ENCODE results near the gene KANK2.

KANK2 gene

DNA sequence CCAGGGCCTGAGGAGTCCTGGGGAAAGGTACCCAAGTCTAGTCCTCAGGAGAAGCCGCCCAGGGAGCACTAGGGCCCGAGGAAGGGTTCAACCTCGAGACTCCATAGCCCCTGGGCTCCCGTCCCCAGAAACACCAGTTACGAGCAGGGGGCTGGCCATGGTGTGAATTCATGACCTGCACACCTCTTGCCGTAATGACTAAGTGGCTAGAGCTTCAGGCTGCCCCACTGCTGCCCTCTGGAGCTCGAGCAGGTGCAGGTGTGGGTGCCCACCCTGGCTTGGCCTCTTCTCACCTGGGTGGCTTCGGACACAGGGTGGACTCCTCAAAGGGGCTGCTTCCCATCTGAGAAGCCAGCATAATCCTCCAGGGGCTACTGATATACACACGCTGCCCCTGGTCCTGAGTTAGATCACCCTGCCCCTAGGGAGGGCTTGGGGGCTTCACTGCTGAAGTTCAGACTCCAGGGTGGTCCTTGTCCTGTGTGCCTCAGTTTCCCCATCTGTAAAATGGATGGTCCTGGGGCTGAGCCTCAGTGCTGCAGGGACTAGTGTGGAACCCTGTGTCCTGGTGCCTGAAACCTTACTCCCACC lies 55.3 kb downstream of the KANK2 start:
- TF ChIP-seq FOXP2 (optimal IDR thresholded peaks at IDR 0.05; ENCODE audit: borderline replicate concordance, extremely low read depth, extremely low read length, insufficient read depth), result no peak
- TF ChIP-seq POLR2AphosphoS5 (IDR thresholded peaks at IDR 0.05; ENCODE audit: low read depth, low read length), result no peak

DNA sequence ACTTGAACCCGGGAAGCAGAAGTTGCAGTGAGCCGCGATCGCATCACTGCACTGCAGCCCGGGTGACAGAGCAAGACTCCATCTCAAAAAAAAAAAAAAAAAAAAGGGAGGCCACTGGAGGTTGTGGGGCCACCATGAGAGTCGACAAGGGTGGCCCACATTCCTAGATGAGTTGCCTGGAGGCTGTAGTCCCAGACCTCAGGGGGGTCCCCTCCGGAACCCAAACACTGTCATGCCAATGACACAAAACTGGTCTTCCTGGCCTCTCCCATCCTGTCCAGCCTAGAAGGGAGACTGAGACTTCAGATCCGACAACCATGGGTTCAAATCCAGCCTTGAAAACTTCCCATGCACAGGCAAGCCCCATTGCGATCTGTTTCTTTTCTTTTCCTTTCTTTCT lies 56.4 kb downstream of the KANK2 start:
- no peak for TF ChIP-seq POLR2AphosphoS5 (IDR thresholded peaks at IDR 0.05; ENCODE audit: low read depth, low read length)
- TF ChIP-seq TAF1 (IDR thresholded peaks at IDR 0.05; ENCODE audit: borderline replicate concordance, insufficient read depth, low read length), result no peak
- TF ChIP-seq, protein P1, sequence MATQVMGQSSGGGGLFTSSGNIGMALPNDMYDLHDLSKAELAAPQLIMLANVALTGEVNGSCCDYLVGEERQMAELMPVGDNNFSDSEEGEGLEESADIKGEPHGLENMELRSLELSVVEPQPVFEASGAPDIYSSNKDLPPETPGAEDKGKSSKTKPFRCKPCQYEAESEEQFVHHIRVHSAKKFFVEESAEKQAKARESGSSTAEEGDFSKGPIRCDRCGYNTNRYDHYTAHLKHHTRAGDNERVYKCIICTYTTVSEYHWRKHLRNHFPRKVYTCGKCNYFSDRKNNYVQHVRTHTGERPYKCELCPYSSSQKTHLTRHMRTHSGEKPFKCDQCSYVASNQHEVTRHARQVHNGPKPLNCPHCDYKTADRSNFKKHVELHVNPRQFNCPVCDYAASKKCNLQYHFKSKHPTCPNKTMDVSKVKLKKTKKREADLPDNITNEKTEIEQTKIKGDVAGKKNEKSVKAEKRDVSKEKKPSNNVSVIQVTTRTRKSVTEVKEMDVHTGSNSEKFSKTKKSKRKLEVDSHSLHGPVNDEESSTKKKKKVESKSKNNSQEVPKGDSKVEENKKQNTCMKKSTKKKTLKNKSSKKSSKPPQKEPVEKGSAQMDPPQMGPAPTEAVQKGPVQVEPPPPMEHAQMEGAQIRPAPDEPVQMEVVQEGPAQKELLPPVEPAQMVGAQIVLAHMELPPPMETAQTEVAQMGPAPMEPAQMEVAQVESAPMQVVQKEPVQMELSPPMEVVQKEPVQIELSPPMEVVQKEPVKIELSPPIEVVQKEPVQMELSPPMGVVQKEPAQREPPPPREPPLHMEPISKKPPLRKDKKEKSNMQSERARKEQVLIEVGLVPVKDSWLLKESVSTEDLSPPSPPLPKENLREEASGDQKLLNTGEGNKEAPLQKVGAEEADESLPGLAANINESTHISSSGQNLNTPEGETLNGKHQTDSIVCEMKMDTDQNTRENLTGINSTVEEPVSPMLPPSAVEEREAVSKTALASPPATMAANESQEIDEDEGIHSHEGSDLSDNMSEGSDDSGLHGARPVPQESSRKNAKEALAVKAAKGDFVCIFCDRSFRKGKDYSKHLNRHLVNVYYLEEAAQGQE (IDR thresholded peaks at IDR 0.05; ENCODE audit: insufficient read depth in 1 of 2, low read depth in 2 of 2, low read length in 2 of 2), result no peak
- no peak for TF ChIP-seq SIN3A (IDR thresholded peaks at IDR 0.05; ENCODE audit: borderline replicate concordance, insufficient read depth, low read length)
- no peak for TF ChIP-seq FOXP2 (optimal IDR thresholded peaks at IDR 0.05; ENCODE audit: borderline replicate concordance, extremely low read depth, extremely low read length, insufficient read depth)

DNA sequence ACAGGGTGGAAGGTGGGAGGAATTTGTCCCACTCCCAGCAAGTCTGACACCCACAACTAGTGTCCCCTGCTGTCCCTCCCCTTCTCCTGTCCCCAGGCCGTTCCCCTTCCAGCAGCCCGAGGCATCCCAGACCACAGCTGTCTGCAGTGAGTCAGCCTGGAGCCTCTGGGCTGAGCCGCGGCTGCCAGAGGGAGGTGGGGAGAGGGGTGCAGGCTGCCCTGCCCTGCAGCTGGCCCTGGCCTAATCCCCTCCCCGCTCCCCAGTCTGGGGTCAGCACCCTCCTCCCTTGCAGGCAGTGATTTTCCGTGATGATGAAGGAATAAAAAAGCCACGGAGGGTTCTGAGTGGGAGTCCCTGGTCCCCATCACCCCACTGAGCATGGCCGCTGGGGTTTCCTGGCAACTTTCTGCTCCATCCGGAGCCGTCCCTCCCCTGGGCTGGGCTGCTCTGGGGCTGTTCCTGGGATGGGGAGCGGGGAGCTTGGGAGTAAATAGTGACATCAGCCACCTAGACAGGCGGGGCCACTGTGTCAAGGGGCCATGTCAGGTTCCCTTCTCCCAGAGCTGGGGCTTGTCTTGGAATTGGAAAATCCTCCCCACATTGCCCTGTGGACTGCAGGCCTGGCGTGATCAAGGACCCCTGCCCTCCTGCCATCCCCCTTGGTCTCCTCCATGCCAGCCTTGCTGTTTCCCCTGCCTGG lies 58.6 kb downstream of the KANK2 start:
- TF ChIP-seq, protein P1 (IDR thresholded peaks at IDR 0.05; ENCODE audit: insufficient read depth in 1 of 2, low read depth in 2 of 2, low read length in 2 of 2), result no peak
- TF ChIP-seq FOXP2 (optimal IDR thresholded peaks at IDR 0.05; ENCODE audit: borderline replicate concordance, extremely low read depth, extremely low read length, insufficient read depth) (peak; percentile 8), POLR2AphosphoS5 (IDR thresholded peaks at IDR 0.05; ENCODE audit: low read depth, low read length) (peak; percentile 10; the same call in 1 of the 2 replicates)

DNA sequence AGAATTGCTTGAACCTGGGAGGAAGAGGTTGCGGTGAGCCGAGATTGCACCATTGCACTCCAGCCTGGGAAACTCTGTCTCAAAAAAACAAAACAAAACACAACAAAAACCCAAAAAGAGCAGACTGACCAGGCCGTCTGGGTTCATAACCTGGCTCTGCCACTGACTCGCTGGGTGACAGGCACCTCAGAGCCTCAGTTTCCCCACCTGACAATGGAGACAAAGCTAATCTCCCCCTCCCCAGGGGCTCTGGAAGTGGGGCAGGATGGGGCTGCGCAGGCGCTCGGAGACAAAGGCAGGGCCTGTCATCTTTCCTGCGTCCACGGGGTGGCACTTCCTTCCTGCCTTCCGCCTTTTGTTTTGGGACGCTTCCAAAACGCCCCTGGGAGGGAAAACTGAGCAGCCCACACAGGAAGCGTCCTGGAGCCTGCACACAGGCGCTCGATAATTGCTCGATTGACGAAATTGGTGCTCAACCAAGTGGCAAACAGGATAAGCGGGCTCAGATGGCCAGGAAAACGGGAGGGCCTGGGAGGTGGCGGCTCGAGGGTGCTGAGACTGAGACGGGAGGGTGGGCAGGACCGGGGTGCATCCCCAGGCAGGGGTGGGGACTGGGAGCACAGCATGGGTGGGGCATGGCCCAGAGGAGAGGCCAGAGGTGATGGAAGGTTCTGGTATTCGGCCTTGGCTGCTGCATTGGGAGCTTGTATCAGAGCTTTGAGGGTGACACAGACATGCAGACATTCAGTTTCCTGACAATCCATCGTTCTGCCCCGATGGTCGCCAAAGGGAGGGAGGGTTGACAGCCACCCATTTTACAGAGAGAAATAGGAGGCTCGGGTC lies 59.6 kb downstream of the KANK2 start:
- no peak; the same call in 1 of the 2 replicates for TF ChIP-seq SIN3A (IDR thresholded peaks at IDR 0.05; ENCODE audit: borderline replicate concordance, insufficient read depth, low read length)
- TF ChIP-seq, protein P1 (IDR thresholded peaks at IDR 0.05; ENCODE audit: insufficient read depth in 1 of 2, low read depth in 2 of 2, low read length in 2 of 2), result peak in 1 of 2 experiments; percentile 26; a peak in 1 of 4 replicates
- peak; percentile 80 for TF ChIP-seq FOXP2 (optimal IDR thresholded peaks at IDR 0.05; ENCODE audit: borderline replicate concordance, extremely low read depth, extremely low read length, insufficient read depth)
- peak; percentile 64 for TF ChIP-seq POLR2AphosphoS5 (IDR thresholded peaks at IDR 0.05; ENCODE audit: low read depth, low read length)

DNA sequence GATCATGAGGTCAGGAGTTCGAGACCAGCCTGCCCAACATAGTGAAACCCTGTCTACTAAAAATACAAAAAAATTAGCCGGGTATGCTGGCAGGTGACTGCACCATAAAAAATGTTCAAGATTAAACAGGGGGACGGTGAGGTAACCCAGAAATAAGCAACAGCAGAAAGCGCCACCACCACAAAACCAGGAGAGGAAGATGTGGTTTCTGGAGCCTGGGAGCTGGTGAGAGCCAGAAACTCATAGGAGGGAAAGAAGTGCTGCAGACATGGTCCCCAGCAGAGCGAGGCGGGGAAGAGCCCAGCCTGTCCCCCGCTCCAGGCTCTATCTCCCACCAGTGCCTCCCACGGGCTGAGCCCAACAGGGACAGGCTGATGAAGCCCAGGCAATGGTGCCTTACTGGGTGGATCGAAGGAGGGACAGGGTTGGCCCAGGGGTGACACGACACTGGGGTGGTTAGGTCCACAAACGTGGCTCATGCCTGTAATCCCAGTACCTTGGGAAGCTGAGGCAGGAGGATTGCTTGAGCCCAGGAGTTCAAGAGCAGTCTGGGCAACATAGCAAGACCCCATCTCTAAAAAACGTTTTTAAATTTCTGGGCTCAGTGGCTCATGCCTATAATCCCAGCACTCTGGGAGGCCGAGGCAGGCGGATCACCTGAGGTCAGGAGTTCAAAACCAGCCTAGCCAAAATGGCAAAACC lies 60.8 kb downstream of the KANK2 start:
- TF ChIP-seq FOXP2 (optimal IDR thresholded peaks at IDR 0.05; ENCODE audit: borderline replicate concordance, extremely low read depth, extremely low read length, insufficient read depth) (no peak), TAF1 (IDR thresholded peaks at IDR 0.05; ENCODE audit: borderline replicate concordance, insufficient read depth, low read length) (no peak), SIN3A (IDR thresholded peaks at IDR 0.05; ENCODE audit: borderline replicate concordance, insufficient read depth, low read length) (no peak), POLR2AphosphoS5 (IDR thresholded peaks at IDR 0.05; ENCODE audit: low read depth, low read length) (no peak)
- TF ChIP-seq, protein P1 (IDR thresholded peaks at IDR 0.05; ENCODE audit: insufficient read depth in 1 of 2, low read depth in 2 of 2, low read length in 2 of 2), result no peak
